Measurements from ENCODE around the gene TUBA8.
A peak's percentile ranks its signal among the peaks of the same experiment; 100 is the strongest.
"Not testable (repeated sequence)": the region's sequence is repeated elsewhere in the genome, so short reads cannot be mapped to it uniquely, and the experiment has no call there.

The TUBA8 gene

GRCh38 chr22:18110194-18110953 lies at the start of gene TUBA8:
Gene TUBA8, plus strand, starts transcription at chr22:18110809. Its CDS starts 57 bp downstream, at chr22:18110866.
- intact Hi-C loops (cut with DNase I), result no loop called here
- DNase-seq, result peak in 41 of 42 donors; percentile 25 to 90 (median 72)

- DNase-seq, result no peak
- intact Hi-C loops (cut with DNase I), result no loop called here
Measured at GRCh38 chr22:18062421-18062820, 48.2 kb upstream of the TUBA8 start.

- DNase-seq, result no peak
- intact Hi-C loops (cut with DNase I), result no loop called here
Measured at GRCh38 chr22:18063306-18063705, 47.3 kb upstream of the TUBA8 start.

- DNase-seq; intact Hi-C loops (cut with DNase I): not testable (repeated sequence)
Measured at GRCh38 chr22:18063715-18064114, 46.9 kb upstream of the TUBA8 start.

- no peak for DNase-seq
- intact Hi-C loops (cut with DNase I), result no loop called here
Measured at GRCh38 chr22:18064636-18065035, 46.0 kb upstream of the TUBA8 start.

- no peak for DNase-seq
- intact Hi-C loops (cut with DNase I), result no loop called here
Measured at GRCh38 chr22:18065256-18065655, 45.4 kb upstream of the TUBA8 start.

DNA sequence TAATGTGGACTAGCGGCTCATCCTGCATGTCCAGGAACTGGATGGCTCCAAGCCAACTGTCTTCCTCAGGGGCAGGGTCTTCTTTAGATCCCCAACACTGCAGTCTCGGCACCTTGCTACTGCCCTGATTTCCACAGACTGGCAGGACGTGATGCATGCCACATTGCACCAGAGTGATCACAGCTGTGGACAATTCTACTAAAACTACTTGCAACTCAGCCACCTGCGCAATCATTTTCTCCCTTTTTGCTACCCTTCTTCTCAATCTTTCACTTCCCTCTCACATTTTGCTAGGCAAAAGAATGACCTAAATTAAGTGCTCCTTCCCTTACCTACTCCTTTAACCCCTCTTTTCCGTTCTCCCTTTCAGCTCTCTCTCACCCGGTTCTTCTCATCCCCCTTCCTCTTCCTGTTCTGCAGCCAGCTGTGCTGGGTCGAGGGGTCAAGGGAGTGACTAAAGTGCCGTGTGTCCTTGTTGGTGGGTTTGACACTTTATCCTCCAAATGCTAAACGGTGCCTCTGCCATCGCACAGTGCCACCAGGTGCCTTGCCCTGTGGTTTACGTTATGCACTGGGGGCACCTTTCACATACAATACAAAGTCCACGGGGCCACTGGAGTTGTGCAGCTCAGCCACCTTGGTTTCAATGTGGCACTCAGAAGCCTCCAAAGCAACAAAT lies 44.3 kb upstream of the TUBA8 start:
- intact Hi-C loops (cut with DNase I), result no loop called here
- DNase-seq, result no peak

DNA sequence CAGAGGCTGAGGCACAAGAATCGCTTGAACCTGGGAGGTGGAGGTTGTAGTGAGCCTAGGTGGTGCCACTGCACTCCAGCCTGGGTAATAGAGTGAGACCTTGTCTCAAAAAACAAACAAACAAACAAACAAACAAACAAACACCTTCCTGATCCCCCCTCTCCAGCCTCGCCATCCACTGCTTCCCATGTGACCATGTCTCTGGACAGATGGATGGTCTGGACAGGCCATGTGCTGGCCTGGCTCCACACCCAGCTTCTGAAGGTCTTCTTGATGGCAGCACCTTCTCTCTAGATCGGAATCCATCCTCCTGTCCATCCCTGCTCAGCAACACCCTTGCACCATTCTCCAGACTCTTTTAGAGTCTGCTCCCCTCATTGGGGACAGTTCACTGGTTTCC lies 43.5 kb upstream of the TUBA8 start:
- intact Hi-C loops (cut with DNase I), result no loop called here
- no peak for DNase-seq

DNA sequence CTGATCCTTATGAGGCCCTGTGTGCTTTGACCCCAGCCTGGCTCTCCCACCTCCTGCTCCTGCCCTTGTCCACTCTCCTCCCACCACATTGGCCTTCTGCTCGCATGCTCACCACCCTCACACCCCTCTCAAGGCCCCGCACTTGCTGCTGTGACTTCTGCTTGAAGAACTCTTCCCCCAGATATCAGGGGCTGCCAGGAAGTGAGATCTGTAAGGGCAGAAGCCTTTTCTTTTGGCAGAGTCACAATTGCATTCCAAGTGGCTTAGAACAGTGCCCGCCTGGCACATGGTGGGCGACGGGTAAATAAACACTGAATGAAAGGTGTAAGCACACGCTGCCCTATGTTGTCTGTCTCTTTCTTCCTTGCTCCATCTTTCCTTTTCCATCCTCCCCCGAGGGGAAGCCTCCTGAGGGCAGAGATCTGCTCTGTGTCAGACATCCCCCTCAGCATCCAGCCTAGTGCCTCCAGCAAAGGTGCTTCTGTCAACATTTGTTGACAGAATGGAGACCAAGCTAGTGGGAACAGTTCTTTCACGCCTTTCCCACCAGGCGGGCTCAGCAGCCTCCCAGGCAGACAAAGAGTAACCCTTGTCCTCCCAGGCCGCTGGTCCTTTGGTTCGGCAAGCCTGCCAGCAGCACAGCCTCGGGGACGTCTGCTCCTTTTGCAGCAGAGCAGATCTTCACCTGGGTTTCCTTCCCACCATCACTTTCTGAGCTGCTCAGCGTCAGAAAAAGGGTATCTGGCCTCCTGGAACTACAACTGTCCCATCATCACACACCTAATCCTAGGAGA lies 42.9 kb upstream of the TUBA8 start:
- DNase-seq, result no peak
- intact Hi-C loops (cut with DNase I), result no loop called here

GRCh38 chr22:18068381-18068988 lies 42.1 kb upstream of the TUBA8 start:
- intact Hi-C loops (cut with DNase I), result no loop called here
- DNase-seq, result no peak

GRCh38 chr22:18069041-18069440 lies 41.6 kb upstream of the TUBA8 start:
- intact Hi-C loops (cut with DNase I), result no loop called here
- DNase-seq, result no peak

- intact Hi-C loops (cut with DNase I), result loop anchor here (10.0 kb wide), 1 partner anchor 45 kb away; the partner anchor contains the start of gene MICAL3
- DNase-seq, result no peak
Measured at GRCh38 chr22:18070041-18070440, 40.6 kb upstream of the TUBA8 start.

DNA sequence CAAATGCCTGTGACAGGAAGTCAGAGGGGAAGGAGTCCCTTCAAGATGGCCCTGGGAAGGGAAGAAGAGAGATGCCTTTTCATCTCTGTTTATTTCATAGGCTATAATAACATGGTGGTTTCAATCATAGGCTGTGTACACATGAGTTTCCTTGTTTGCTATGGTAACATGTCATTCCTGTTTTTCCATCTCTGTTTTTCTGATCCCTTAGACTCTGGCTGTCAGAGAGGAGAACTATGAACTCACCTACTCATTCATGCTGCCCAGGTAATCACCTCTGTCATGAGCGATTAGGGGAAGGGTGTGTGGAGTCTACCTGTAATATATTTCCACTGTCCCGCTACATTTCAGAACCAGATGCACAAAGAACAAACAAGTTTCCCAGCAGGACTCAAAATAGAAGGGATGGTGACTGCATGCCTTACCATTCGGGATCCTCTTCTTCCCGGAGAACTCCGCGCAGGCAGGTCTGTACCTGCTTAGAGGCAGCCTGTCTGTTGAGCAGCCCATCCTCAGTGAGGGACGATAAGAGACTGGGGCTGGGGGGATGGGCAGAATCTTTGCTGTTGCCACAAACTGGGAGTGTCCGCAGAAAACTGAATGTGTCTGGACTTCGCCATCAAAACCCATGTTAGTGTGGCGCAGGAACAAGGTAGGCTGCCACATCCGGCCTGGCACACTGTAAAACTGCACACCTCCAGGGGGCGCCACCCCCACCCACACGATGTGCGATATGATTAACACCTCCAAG lies 39.9 kb upstream of the TUBA8 start:
- intact Hi-C loops (cut with DNase I), result loop anchor here (10.0 kb wide), 1 partner anchor 46 kb away; the partner anchor contains the start of gene MICAL3
- peak in 1 of 42 donors; percentile 10 for DNase-seq

DNA sequence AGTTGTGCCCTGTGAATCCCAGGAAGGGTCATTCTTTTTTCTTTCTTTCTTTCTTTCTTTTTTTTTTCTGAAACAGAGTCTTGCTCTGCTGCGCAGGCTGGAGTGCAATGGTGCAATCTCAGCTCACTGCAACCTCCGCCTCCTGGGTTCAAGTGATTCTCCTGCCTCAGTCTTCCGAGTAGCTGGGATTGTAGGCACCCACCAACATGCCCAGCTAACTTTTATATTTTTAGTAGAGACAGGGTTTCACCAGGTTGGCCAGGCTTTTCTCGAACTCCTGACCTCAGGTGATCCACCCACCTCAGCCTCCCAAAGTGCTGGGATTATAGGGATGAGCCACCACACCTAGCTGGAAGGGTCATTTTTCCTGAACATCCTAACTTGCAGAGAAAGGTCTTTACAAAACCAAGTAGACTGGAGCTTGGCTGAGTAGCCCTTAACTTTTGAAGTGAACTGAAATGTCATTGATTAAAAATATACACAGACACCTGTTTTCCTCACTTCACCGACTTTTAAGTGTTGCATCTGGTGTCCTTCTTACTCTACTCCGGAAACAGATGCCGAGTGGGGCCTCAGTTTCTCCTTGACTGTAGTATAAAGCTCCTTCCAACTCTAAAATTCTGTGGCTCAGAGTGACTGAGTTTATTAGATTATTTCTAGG lies 39.2 kb upstream of the TUBA8 start:
- not testable (repeated sequence) for DNase-seq
- intact Hi-C loops (cut with DNase I), result loop anchor here (10.0 kb wide), 1 partner anchor 47 kb away; the partner anchor contains the start of gene MICAL3

DNA sequence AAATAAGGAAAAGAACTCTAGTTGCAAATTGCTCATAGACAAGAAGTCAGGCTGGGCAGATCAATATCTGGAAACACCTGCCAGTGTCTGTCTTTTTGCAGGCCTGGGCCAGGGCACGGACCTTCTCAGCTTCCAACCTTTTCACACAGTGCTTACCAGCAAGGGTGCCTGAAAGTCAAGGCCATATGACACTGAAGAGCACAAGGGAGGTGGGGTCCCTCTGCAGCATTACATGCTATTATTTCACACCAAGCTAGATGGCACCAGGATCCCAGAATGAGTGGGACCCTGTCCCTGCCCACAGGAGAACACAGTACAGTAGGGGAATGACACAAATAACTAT lies 38.7 kb upstream of the TUBA8 start:
- DNase-seq, result peak in 1 of 42 donors; percentile 3
- intact Hi-C loops (cut with DNase I), result loop anchor here (10.0 kb wide), 1 partner anchor 47 kb away; the partner anchor contains the start of gene MICAL3

DNA sequence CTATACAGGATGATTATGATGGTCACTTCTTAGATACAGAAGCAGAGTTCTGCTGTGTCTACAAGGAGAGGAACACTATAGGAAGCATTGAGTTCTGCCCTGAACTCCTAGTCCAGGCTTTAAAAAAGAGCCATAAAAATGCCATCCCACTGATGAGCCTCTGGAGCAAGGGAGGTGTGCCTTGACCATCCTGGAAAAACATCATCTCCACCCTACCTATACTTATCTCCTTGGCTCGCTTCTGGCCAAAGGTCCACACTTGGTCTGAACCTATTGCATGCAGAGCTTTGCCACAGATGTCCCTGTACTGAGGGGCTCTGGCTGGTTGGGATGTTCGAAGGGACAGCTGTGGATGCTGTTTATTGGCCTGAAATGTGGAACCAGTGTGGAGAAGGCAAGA lies 37.1 kb upstream of the TUBA8 start:
- intact Hi-C loops (cut with DNase I), result loop anchor here (10.0 kb wide), 1 partner anchor 49 kb away; the partner anchor contains the start of gene MICAL3

GRCh38 chr22:18073927-18074326 lies 36.7 kb upstream of the TUBA8 start:
- intact Hi-C loops (cut with DNase I), result loop anchor here (10.0 kb wide), 1 partner anchor 49 kb away; the partner anchor contains the start of gene MICAL3
- not testable (repeated sequence) for DNase-seq

More for the DNA sequence above, 37.1 kb upstream of the TUBA8 start:
- no peak for DNase-seq

Data from head of caudate nucleus (tissue), 42 donors.